ENCODE results near the gene HIBCH.

The HIBCH gene

GRCh38 chr2:190210471-190210870 lies 109.2 kb downstream of the HIBCH start:
- no peak overlapping the region for H3K4me3 ChIP-seq (ENCODE audit: low read depth, low read length)
- DNase-seq (ENCODE audit: low read depth), result no peak
- in situ Hi-C loops (cut with HindIII; ENCODE audit: low sequenced_read_pairs), result no loop called here
- TF ChIP-seq CTCF (IDR thresholded peaks at IDR 0.05; ENCODE audit: low read depth, low read length, missing control alignments), result no peak

GRCh38 chr2:190209559-190209958 lies 110.1 kb downstream of the HIBCH start:
- in situ Hi-C loops (cut with HindIII; ENCODE audit: low sequenced_read_pairs), result no loop called here

GRCh38 chr2:190207930-190208329 lies 111.7 kb downstream of the HIBCH start:
- DNase-seq (ENCODE audit: low read depth), result no peak
- TF ChIP-seq CTCF (IDR thresholded peaks at IDR 0.05; ENCODE audit: low read depth, low read length, missing control alignments), result no peak
- in situ Hi-C loops (cut with HindIII; ENCODE audit: low sequenced_read_pairs), result no loop called here
- H3K4me3 ChIP-seq (ENCODE audit: low read depth, low read length), result no peak overlapping the region

More at GRCh38 chr2:190209559-190209958, 110.1 kb downstream of the HIBCH start:
- DNase-seq (ENCODE audit: low read depth), result no peak
- no peak for TF ChIP-seq CTCF (IDR thresholded peaks at IDR 0.05; ENCODE audit: low read depth, low read length, missing control alignments)
- H3K4me3 ChIP-seq (ENCODE audit: low read depth, low read length), result no peak overlapping the region

- DNase-seq (ENCODE audit: low read depth), result no peak
- in situ Hi-C loops (cut with HindIII; ENCODE audit: low sequenced_read_pairs), result no loop called here
- no peak overlapping the region for H3K4me3 ChIP-seq (ENCODE audit: low read depth, low read length)
- no peak for TF ChIP-seq CTCF (IDR thresholded peaks at IDR 0.05; ENCODE audit: low read depth, low read length, missing control alignments)
These were observed 114.0 kb downstream of the HIBCH start for GRCh38 chr2:190205657-190206056.

GRCh38 chr2:190202604-190203003 lies 117.0 kb downstream of the HIBCH start:
- TF ChIP-seq CTCF (IDR thresholded peaks at IDR 0.05; ENCODE audit: low read depth, low read length, missing control alignments), result no peak

GRCh38 chr2:190202018-190202417 lies 117.6 kb downstream of the HIBCH start:
- TF ChIP-seq CTCF (IDR thresholded peaks at IDR 0.05; ENCODE audit: low read depth, low read length, missing control alignments), result no peak
- no peak overlapping the region for H3K4me3 ChIP-seq (ENCODE audit: low read depth, low read length)
- in situ Hi-C loops (cut with HindIII; ENCODE audit: low sequenced_read_pairs), result loop anchor here (5.0 kb wide), 1 partner anchor 35 kb away; no protein-coding TSS in a partner anchor
- DNase-seq (ENCODE audit: low read depth), result no peak

More at GRCh38 chr2:190202604-190203003, 117.0 kb downstream of the HIBCH start:
- DNase-seq (ENCODE audit: low read depth), result no peak
- no peak overlapping the region for H3K4me3 ChIP-seq (ENCODE audit: low read depth, low read length)
- in situ Hi-C loops (cut with HindIII; ENCODE audit: low sequenced_read_pairs), result loop anchor here (5.0 kb wide), 1 partner anchor 35 kb away; no protein-coding TSS in a partner anchor
